Measurements from ENCODE around the gene RCAN2.
A peak's percentile ranks its signal among the peaks of the same experiment; 100 is the strongest.

Gene RCAN2

DNA sequence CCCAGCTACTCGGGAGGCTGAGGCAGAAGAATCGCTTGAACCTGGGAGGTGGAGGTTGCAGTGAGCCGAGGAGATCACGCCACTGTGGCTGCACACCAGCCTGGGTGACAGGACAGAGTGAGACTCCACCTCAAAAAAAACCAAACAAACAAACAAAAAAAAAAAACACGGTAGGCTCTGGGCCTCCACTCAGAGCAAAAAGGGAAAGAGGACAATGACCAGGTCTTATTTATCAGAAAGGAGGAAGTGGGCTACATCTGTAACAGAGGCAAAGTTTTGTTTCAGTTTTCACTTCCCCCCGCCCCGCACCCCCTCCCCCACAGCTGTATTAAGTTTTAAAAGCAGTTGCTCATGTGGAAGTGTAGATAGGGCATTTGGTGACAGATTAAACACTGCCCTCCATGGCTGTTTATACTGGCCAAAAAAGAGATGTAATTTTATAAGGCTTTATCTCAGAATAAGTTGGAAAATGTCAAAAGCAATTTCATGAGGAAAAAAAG, 114.6 kb downstream of the RCAN2 start:
- H3K36me3 ChIP-seq (replicated peaks; ENCODE audit: insufficient read depth, low read length) = no peaks in the 10 kb centered on the region
- H3K4me1 ChIP-seq (ENCODE audit: low read length) = peaks cover 13% of the 10 kb centered on the region
- H3K27ac ChIP-seq (ENCODE audit: low read length) = peak overlapping the region; percentile 27; the same call in 1 of the 2 replicates
- H3K27me3 ChIP-seq (replicated peaks; ENCODE audit: insufficient read depth, low read length) = no peaks in the 10 kb centered on the region
- DNase-seq = peak; percentile 71
- no peaks in the 10 kb centered on the region for H3K9me2 ChIP-seq (replicated peaks; ENCODE audit: insufficient read depth, low read length)
- H3K9ac ChIP-seq (ENCODE audit: low read length) = no peak overlapping the region; the same call in 1 of the 2 replicates
- H3K4me3 ChIP-seq (ENCODE audit: low read length) = no peak overlapping the region
- H2AFZ ChIP-seq (ENCODE audit: low read length) = peak overlapping the region; percentile 27; the same call in 1 of the 2 replicates
- H3K9me3 ChIP-seq (replicated peaks; ENCODE audit: insufficient read depth, low read length) = no peaks in the 10 kb centered on the region
- TF ChIP-seq, protein P1, sequence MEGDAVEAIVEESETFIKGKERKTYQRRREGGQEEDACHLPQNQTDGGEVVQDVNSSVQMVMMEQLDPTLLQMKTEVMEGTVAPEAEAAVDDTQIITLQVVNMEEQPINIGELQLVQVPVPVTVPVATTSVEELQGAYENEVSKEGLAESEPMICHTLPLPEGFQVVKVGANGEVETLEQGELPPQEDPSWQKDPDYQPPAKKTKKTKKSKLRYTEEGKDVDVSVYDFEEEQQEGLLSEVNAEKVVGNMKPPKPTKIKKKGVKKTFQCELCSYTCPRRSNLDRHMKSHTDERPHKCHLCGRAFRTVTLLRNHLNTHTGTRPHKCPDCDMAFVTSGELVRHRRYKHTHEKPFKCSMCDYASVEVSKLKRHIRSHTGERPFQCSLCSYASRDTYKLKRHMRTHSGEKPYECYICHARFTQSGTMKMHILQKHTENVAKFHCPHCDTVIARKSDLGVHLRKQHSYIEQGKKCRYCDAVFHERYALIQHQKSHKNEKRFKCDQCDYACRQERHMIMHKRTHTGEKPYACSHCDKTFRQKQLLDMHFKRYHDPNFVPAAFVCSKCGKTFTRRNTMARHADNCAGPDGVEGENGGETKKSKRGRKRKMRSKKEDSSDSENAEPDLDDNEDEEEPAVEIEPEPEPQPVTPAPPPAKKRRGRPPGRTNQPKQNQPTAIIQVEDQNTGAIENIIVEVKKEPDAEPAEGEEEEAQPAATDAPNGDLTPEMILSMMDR (IDR thresholded peaks at IDR 0.05; ENCODE audit: low read length) = no peak
- TF ChIP-seq EZH2phosphoT487 (IDR thresholded peaks at IDR 0.05; ENCODE audit: low read length) = no peak
- TF ChIP-seq EZH2 (optimal IDR thresholded peaks at IDR 0.05; ENCODE audit: low read depth, low read length) = no peak
- H3K4me2 ChIP-seq (ENCODE audit: low read depth, low read length) = peak overlapping the region; percentile 34
- no peaks in the 10 kb centered on the region for H4K20me1 ChIP-seq (ENCODE audit: insufficient read depth, low read length)
- no peaks in the 10 kb centered on the region for H3F3A ChIP-seq (ENCODE audit: insufficient read depth, low read length)
- no peaks in the 10 kb centered on the region for H3K79me2 ChIP-seq (ENCODE audit: low read length)

DNA sequence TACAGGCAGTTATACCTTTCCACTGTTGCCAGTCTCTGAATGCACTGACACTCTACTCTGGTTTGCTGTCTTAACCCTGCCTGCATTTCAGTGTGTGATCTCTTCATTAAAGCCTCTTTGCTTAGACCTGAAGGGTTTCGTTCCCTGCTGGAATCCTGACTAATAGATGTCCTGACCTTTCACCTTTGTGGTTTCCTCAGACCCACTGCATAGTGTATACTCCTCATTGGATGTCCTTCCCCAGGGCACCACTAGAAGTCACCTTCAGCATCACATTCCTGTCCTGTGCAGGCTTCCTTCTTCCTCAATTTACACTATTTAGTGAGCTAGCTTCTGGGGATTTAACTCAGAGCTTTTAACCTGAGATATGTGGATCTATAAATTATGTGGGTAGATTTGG, 120.6 kb downstream of the RCAN2 start:
- Histone ChIP-seq H3K27ac (ENCODE audit: low read length) (no peak overlapping the region), H3K9ac (ENCODE audit: low read length) (no peak overlapping the region), H3K9me2 (replicated peaks; ENCODE audit: insufficient read depth, low read length) (no peaks in the 10 kb centered on the region), H3K9me3 (replicated peaks; ENCODE audit: insufficient read depth, low read length) (no peaks in the 10 kb centered on the region), H3K27me3 (replicated peaks; ENCODE audit: insufficient read depth, low read length) (no peaks in the 10 kb centered on the region), H4K20me1 (ENCODE audit: insufficient read depth, low read length) (no peaks in the 10 kb centered on the region), H2AFZ (ENCODE audit: low read length) (no peak overlapping the region), H3F3A (ENCODE audit: insufficient read depth, low read length) (no peaks in the 10 kb centered on the region), H3K4me2 (ENCODE audit: low read depth, low read length) (no peak overlapping the region), H3K4me3 (ENCODE audit: low read length) (no peak overlapping the region), H3K79me2 (ENCODE audit: low read length) (no peaks in the 10 kb centered on the region), H3K4me1 (ENCODE audit: low read length) (no peaks in the 10 kb centered on the region), H3K36me3 (replicated peaks; ENCODE audit: insufficient read depth, low read length) (no peaks in the 10 kb centered on the region)
- TF ChIP-seq EZH2phosphoT487 (IDR thresholded peaks at IDR 0.05; ENCODE audit: low read length) (no peak), EZH2 (optimal IDR thresholded peaks at IDR 0.05; ENCODE audit: low read depth, low read length) (no peak)
- TF ChIP-seq, protein P1 (IDR thresholded peaks at IDR 0.05; ENCODE audit: low read length) = no peak
- DNase-seq = no peak

DNA sequence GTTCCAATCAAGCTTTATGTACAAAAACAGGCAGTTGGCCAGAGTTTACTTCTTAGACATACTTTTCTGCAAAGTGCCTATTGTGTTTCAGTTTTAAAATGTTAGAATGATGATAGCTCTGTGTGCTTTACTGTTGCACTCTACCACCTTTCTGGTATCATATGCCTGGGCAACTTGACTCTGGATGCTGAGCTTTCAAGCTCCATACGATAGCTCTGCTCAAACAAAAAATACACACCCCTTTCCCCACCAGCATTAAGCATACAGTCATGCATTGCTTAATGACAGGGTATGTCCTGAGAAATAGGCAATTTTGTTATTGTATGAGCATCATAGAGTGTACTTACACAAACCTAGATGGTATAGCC, 123.1 kb downstream of the RCAN2 start:
- no peak for DNase-seq
- Histone ChIP-seq H2AFZ (ENCODE audit: low read length) (no peak overlapping the region), H3K4me1 (ENCODE audit: low read length) (no peaks in the 10 kb centered on the region), H3K9me2 (replicated peaks; ENCODE audit: insufficient read depth, low read length) (no peaks in the 10 kb centered on the region), H3F3A (ENCODE audit: insufficient read depth, low read length) (no peaks in the 10 kb centered on the region), H3K36me3 (replicated peaks; ENCODE audit: insufficient read depth, low read length) (no peaks in the 10 kb centered on the region), H3K9me3 (replicated peaks; ENCODE audit: insufficient read depth, low read length) (no peaks in the 10 kb centered on the region), H3K79me2 (ENCODE audit: low read length) (no peaks in the 10 kb centered on the region), H3K9ac (ENCODE audit: low read length) (no peak overlapping the region), H4K20me1 (ENCODE audit: insufficient read depth, low read length) (no peaks in the 10 kb centered on the region), H3K4me3 (ENCODE audit: low read length) (no peak overlapping the region), H3K27me3 (replicated peaks; ENCODE audit: insufficient read depth, low read length) (no peaks in the 10 kb centered on the region), H3K27ac (ENCODE audit: low read length) (no peak overlapping the region), H3K4me2 (ENCODE audit: low read depth, low read length) (no peak overlapping the region)
- TF ChIP-seq, protein P1 (IDR thresholded peaks at IDR 0.05; ENCODE audit: low read length) = no peak
- TF ChIP-seq EZH2phosphoT487 (IDR thresholded peaks at IDR 0.05; ENCODE audit: low read length) (no peak), EZH2 (optimal IDR thresholded peaks at IDR 0.05; ENCODE audit: low read depth, low read length) (no peak)
